ENCODE measurements around the gene CCDC149. TPM values are rescaled to one million over a fixed set of nuclear protein-coding genes. Genes with fewer than 3 reads are reported as not detected.

The CCDC149 gene
- total RNA-seq, 1 experiment from 2014 or later, result 7.9 TPM

- no peak for TF ChIP-seq CTCF (conservative IDR thresholded peaks at IDR 0.05; ENCODE audit: low read depth, low read length)
- no peak for TF ChIP-seq EZH2phosphoT487 (IDR thresholded peaks at IDR 0.05; ENCODE audit: borderline replicate concordance, low read length)
- no peak for TF ChIP-seq EZH2 (IDR thresholded peaks at IDR 0.05; ENCODE audit: low read length, unreplicated experiment)
Observed at GRCh38 chr4:24853142-24853541, 59.7 kb downstream of the CCDC149 start.

GRCh38 chr4:24850674-24851073 lies 62.2 kb downstream of the CCDC149 start:
- TF ChIP-seq EZH2phosphoT487 (IDR thresholded peaks at IDR 0.05; ENCODE audit: borderline replicate concordance, low read length), result no peak
- TF ChIP-seq CTCF (conservative IDR thresholded peaks at IDR 0.05; ENCODE audit: low read depth, low read length), result no peak
- no peak for TF ChIP-seq EZH2 (IDR thresholded peaks at IDR 0.05; ENCODE audit: low read length, unreplicated experiment)

More at GRCh38 chr4:24853142-24853541, 59.7 kb downstream of the CCDC149 start:
- Histone ChIP-seq H3K36me3 (ENCODE audit: low read depth, low read length) (no peaks in the 10 kb centered on the region), H3K9me3 (ENCODE audit: low read length) (no peaks in the 10 kb centered on the region), H2AFZ (ENCODE audit: low read length) (no peak overlapping the region), H3K4me1 (ENCODE audit: insufficient read depth, low read length) (peaks cover 44% of the 10 kb centered on the region), H4K20me1 (ENCODE audit: low read length) (no peaks in the 10 kb centered on the region), H3K9ac (ENCODE audit: low read length) (no peak overlapping the region), H3K79me2 (ENCODE audit: low read length) (no peaks in the 10 kb centered on the region), H3F3A (ENCODE audit: low read length, unreplicated experiment) (peaks cover 3% of the 10 kb centered on the region), H3K27ac (ENCODE audit: low read length) (peak overlapping the region; percentile 52), H3K4me2 (ENCODE audit: low read length) (peak overlapping the region; percentile 45), H3K4me3 (ENCODE audit: low read length) (no peak overlapping the region), H3K27me3 (ENCODE audit: low read length) (no peaks in the 10 kb centered on the region), H3K9me2 (replicated peaks; ENCODE audit: low read length) (no peaks in the 10 kb centered on the region)
- CTCF ChIA-PET, result no interaction called here
- intact Hi-C loops (cut with micrococcal nuclease), result no loop called here
- peak; percentile 86 for ATAC-seq
- POLR2A ChIA-PET (ENCODE audit: unreplicated experiment), result interaction anchor here (0.7 kb wide), 1 partner anchor 60 kb away, joined by 3 read pairs; no protein-coding TSS in a partner anchor
- BruUV-seq (replicated peaks), result no TSS peak
- DNase-seq, result peak; percentile 82

GRCh38 chr4:24849756-24850155 lies 63.1 kb downstream of the CCDC149 start:
- H3K36me3 ChIP-seq (ENCODE audit: low read depth, low read length), result no peaks in the 10 kb centered on the region
- POLR2A ChIA-PET (ENCODE audit: unreplicated experiment), result no interaction called here
- CTCF ChIA-PET, result interaction anchor here (0.6 kb wide), 1 partner anchor 35 kb away, joined by 3 read pairs; no protein-coding TSS in a partner anchor

More at GRCh38 chr4:24850674-24851073, 62.2 kb downstream of the CCDC149 start:
- H3K27me3 ChIP-seq (ENCODE audit: low read length), result no peaks in the 10 kb centered on the region
- ChIA-PET POLR2A (ENCODE audit: unreplicated experiment) (no interaction called here), CTCF (no interaction called here)
- H3K4me3 ChIP-seq (ENCODE audit: low read length), result 0 out of 2 replicates have a peak overlapping the region, but pooled peaks have one; percentile 13
- peak overlapping the region; percentile 38; the same call in 1 of the 2 replicates for H3K9ac ChIP-seq (ENCODE audit: low read length)
- intact Hi-C loops (cut with micrococcal nuclease), result no loop called here
- ATAC-seq (peak; percentile 70), DNase-seq (peak; percentile 77)
- H3K4me1 ChIP-seq (ENCODE audit: insufficient read depth, low read length), result peaks cover 39% of the 10 kb centered on the region
- peak overlapping the region; percentile 62 for H3K4me2 ChIP-seq (ENCODE audit: low read length)
- H3K36me3 ChIP-seq (ENCODE audit: low read depth, low read length), result no peaks in the 10 kb centered on the region
- H3F3A ChIP-seq (ENCODE audit: low read length, unreplicated experiment), result peaks cover 3% of the 10 kb centered on the region
- no peak overlapping the region for H2AFZ ChIP-seq (ENCODE audit: low read length)
- no peaks in the 10 kb centered on the region for H3K79me2 ChIP-seq (ENCODE audit: low read length)
- H3K9me3 ChIP-seq (ENCODE audit: low read length), result no peaks in the 10 kb centered on the region
- H3K27ac ChIP-seq (ENCODE audit: low read length), result peak overlapping the region; percentile 80
- H3K9me2 ChIP-seq (replicated peaks; ENCODE audit: low read length), result no peaks in the 10 kb centered on the region
- no TSS peak for BruUV-seq (replicated peaks)
- H4K20me1 ChIP-seq (ENCODE audit: low read length), result no peaks in the 10 kb centered on the region

More at GRCh38 chr4:24849756-24850155, 63.1 kb downstream of the CCDC149 start:
- Histone ChIP-seq H2AFZ (ENCODE audit: low read length) (no peak overlapping the region), H3K4me3 (ENCODE audit: low read length) (no peak overlapping the region), H3K4me2 (ENCODE audit: low read length) (no peak overlapping the region), H3K27me3 (ENCODE audit: low read length) (no peaks in the 10 kb centered on the region), H3K9ac (ENCODE audit: low read length) (no peak overlapping the region), H3K79me2 (ENCODE audit: low read length) (no peaks in the 10 kb centered on the region), H4K20me1 (ENCODE audit: low read length) (no peaks in the 10 kb centered on the region), H3K9me3 (ENCODE audit: low read length) (no peaks in the 10 kb centered on the region), H3K27ac (ENCODE audit: low read length) (no peak overlapping the region), H3K9me2 (replicated peaks; ENCODE audit: low read length) (no peaks in the 10 kb centered on the region), H3F3A (ENCODE audit: low read length, unreplicated experiment) (peaks cover 3% of the 10 kb centered on the region), H3K4me1 (ENCODE audit: insufficient read depth, low read length) (peaks cover 39% of the 10 kb centered on the region)
- no peak for DNase-seq
- no peak for ATAC-seq
- no peak for TF ChIP-seq EZH2phosphoT487 (IDR thresholded peaks at IDR 0.05; ENCODE audit: borderline replicate concordance, low read length)
- TF ChIP-seq EZH2 (IDR thresholded peaks at IDR 0.05; ENCODE audit: low read length, unreplicated experiment), result no peak
- no peak for TF ChIP-seq CTCF (conservative IDR thresholded peaks at IDR 0.05; ENCODE audit: low read depth, low read length)
- intact Hi-C loops (cut with micrococcal nuclease), result no loop called here
- BruUV-seq (replicated peaks), result no TSS peak
